ENCODE results near the gene UBL3. TPM values are rescaled to one million over a fixed set of nuclear protein-coding genes. Genes with fewer than 3 reads are reported as not detected.

The UBL3 gene
- total RNA-seq, 1 donor from 2014 or later, result 20.0 TPM

DNA sequence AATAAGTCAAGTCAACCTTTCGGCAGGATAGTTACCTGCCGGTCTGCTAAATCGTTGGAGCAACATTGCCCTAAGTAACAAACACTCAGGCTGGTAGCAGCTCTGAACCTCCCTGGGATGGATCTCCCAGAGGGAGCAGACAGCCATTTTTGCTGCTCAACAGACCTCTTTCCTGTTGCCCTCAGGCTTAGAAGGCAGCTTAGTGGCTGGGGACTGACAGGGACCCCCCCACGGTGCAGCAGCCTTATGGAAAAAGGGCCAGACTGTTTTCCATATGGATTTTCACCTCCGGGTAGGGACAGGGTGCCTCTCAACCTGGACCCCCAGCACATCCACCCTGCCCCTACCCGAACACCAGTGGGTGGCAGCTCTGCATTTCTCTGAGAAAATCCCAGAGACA lies 49.7 kb downstream of the UBL3 start:
- Histone ChIP-seq H3F3A (ENCODE audit: low read depth) (no peaks in the 10 kb centered on the region), H3K27ac (no peak overlapping the region), H3K4me1 (peaks cover 7% of the 10 kb centered on the region), H3K36me3 (no peaks in the 10 kb centered on the region), H4K20me1 (ENCODE audit: low read depth) (peaks cover 4% of the 10 kb centered on the region), H2AFZ (replicated peaks) (no peak overlapping the region), H3K79me2 (ENCODE audit: low read depth) (peaks cover 93% of the 10 kb centered on the region), H3K4me3 (no peak overlapping the region), H3K9me3 (ENCODE audit: low read depth) (no peaks in the 10 kb centered on the region), H3K4me2 (peak overlapping the region; percentile 41), H3K27me3 (no peaks in the 10 kb centered on the region), H3K9ac (no peak overlapping the region)
- Mint-ChIP-seq H3K27ac (no peak overlapping the region), H3K27me3 (ENCODE audit: insufficient read depth, low read depth) (no peaks in the 10 kb centered on the region), H3K9me3 (no peaks in the 10 kb centered on the region), H3K36me3 (peaks cover 4% of the 10 kb centered on the region), H3K4me3 (no peak overlapping the region), H3K4me1 (peaks cover 8% of the 10 kb centered on the region)
- TF ChIP-seq EZH2 (IDR thresholded peaks at IDR 0.05) (no peak), EZH2phosphoT487 (IDR thresholded peaks at IDR 0.05) (no peak)
- TF ChIP-seq, protein P1, sequence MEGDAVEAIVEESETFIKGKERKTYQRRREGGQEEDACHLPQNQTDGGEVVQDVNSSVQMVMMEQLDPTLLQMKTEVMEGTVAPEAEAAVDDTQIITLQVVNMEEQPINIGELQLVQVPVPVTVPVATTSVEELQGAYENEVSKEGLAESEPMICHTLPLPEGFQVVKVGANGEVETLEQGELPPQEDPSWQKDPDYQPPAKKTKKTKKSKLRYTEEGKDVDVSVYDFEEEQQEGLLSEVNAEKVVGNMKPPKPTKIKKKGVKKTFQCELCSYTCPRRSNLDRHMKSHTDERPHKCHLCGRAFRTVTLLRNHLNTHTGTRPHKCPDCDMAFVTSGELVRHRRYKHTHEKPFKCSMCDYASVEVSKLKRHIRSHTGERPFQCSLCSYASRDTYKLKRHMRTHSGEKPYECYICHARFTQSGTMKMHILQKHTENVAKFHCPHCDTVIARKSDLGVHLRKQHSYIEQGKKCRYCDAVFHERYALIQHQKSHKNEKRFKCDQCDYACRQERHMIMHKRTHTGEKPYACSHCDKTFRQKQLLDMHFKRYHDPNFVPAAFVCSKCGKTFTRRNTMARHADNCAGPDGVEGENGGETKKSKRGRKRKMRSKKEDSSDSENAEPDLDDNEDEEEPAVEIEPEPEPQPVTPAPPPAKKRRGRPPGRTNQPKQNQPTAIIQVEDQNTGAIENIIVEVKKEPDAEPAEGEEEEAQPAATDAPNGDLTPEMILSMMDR (IDR thresholded peaks at IDR 0.05), result no peak
- DNase-seq (ENCODE audit: low spot score), result peak; percentile 16

GRCh38 chr13:29799041-29799440 lies 51.4 kb downstream of the UBL3 start:
- Histone ChIP-seq H3F3A (ENCODE audit: low read depth) (no peaks in the 10 kb centered on the region), H2AFZ (replicated peaks) (no peak overlapping the region), H3K27ac (no peak overlapping the region), H4K20me1 (ENCODE audit: low read depth) (peaks cover 4% of the 10 kb centered on the region), H3K4me1 (peaks cover 7% of the 10 kb centered on the region), H3K4me2 (no peak overlapping the region), H3K9ac (no peak overlapping the region), H3K27me3 (no peaks in the 10 kb centered on the region), H3K4me3 (no peak overlapping the region), H3K9me3 (ENCODE audit: low read depth) (no peaks in the 10 kb centered on the region), H3K36me3 (no peaks in the 10 kb centered on the region), H3K79me2 (ENCODE audit: low read depth) (peaks cover 92% of the 10 kb centered on the region)
- Mint-ChIP-seq H3K27me3 (ENCODE audit: insufficient read depth, low read depth) (no peaks in the 10 kb centered on the region), H3K4me3 (no peak overlapping the region), H3K27ac (no peak overlapping the region), H3K4me1 (peaks cover 8% of the 10 kb centered on the region), H3K36me3 (peaks cover 2% of the 10 kb centered on the region), H3K9me3 (no peaks in the 10 kb centered on the region)
- DNase-seq (ENCODE audit: low spot score), result no peak
- no peak for TF ChIP-seq EZH2 (IDR thresholded peaks at IDR 0.05)
- no peak for TF ChIP-seq EZH2phosphoT487 (IDR thresholded peaks at IDR 0.05)
- TF ChIP-seq, protein P1 (IDR thresholded peaks at IDR 0.05), result no peak

- no peak overlapping the region for H3K27ac Mint-ChIP-seq
- H3K4me1 Mint-ChIP-seq, result no peaks in the 10 kb centered on the region
- peaks cover 63% of the 10 kb centered on the region for H3K79me2 ChIP-seq (ENCODE audit: low read depth)
- H3K9ac ChIP-seq, result no peak overlapping the region
- H3K4me3 ChIP-seq, result no peak overlapping the region
- peaks cover 4% of the 10 kb centered on the region for H3K9me3 Mint-ChIP-seq
- H3K4me1 ChIP-seq, result no peaks in the 10 kb centered on the region
- H3K27ac ChIP-seq, result no peak overlapping the region
- no peaks in the 10 kb centered on the region for H3K36me3 ChIP-seq
- no peaks in the 10 kb centered on the region for H3F3A ChIP-seq (ENCODE audit: low read depth)
- peaks cover 4% of the 10 kb centered on the region for H3K36me3 Mint-ChIP-seq
- H2AFZ ChIP-seq (replicated peaks), result no peak overlapping the region
- H3K27me3 ChIP-seq, result no peaks in the 10 kb centered on the region
- peaks cover 2% of the 10 kb centered on the region for H3K27me3 Mint-ChIP-seq (ENCODE audit: insufficient read depth, low read depth)
- DNase-seq (ENCODE audit: low spot score), result no peak
- no peaks in the 10 kb centered on the region for H4K20me1 ChIP-seq (ENCODE audit: low read depth)
- no peak overlapping the region for H3K4me3 Mint-ChIP-seq
- TF ChIP-seq EZH2phosphoT487 (IDR thresholded peaks at IDR 0.05) (no peak), EZH2 (IDR thresholded peaks at IDR 0.05) (no peak)
- TF ChIP-seq, protein P1 (IDR thresholded peaks at IDR 0.05), result no peak
- no peak overlapping the region for H3K4me2 ChIP-seq
- H3K9me3 ChIP-seq (ENCODE audit: low read depth), result no peaks in the 10 kb centered on the region
Observed at GRCh38 chr13:29791997-29792780, 58.2 kb downstream of the UBL3 start.

All from neural progenitor cell (in vitro differentiated cells).